EH (cell line): ENCODE measurements around the gene RAPGEF3.
A peak's percentile ranks its signal among the peaks of the same experiment; 100 is the strongest.

Experiments used
- DNase-seq: peaks from one replicate; pipeline ENCODE4 v3.0.0-alpha.2; 2015; ENCODE audit warnings: low read depth

The RAPGEF3 gene

DNA sequence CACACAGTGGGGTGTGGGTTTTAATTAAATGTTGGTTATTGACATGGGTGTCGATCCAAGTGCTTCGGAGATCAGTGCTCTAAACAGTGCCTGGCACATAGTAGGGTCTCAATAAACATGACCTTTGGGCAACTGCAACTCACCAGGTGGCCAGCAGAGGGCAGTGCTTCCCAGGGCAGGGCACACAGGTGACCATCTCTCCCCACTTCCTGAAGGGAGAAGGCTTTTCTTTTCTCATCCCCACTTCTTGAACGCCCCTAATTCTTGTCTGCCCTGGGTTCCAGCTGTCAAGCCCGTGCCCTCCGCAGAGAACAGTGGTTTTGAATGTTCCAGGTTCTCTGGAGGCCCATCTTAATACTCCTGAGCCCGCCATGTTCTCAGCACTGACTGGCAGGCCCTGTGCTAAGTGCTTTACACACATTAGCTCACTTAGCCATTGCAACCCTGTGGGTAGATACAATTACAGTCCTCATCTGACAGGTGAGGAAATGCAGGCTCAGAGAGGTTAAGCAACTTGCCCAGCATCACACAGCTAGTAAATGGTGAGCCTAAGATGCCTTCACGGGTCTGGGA, 16.3 kb downstream of the RAPGEF3 start:
- peak; percentile 39 for DNase-seq

- DNase-seq: peak; percentile 55
Measured at GRCh38 chr12:47741340-47741703, 17.4 kb downstream of the RAPGEF3 start.

DNA sequence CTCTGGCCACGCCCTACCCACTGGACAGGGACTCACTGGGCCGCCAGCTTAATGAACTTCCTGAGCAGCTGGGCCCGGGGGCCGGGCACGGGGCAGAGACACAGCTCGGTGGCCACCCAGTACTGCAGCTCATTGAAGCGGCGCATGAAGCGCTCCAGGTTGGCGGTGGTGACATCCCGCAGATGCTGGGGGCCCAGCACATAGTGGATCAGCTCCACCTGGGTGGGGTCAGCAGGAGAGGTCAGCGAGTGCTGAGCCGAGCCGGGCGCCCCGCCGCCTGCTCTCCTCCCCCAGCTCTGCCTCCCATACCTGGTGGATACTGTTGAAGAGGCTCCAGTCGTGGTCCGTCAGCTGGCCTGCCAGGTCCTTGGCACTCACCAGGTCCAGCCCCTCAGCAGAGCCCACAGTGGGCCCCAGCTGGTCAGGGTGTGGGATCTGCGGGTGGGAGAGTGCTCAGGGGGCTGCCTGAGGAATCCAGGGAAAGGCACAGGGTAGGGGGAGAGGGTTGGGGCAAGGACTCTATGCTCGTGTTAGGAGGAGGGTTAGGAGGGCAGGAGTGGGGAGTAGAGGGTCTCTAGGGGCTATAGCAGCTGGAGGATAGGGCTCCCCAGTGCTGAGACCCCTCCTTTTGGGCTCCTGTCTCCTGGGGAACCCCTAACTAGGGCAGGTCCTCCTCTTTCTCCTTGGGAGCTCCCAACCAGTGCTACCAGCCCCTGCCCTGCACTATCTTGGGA, 17.9 kb downstream of the RAPGEF3 start:
- DNase-seq: no peak

- no peak for DNase-seq
Measured at GRCh38 chr12:47739979-47740378, 18.7 kb downstream of the RAPGEF3 start.

DNA sequence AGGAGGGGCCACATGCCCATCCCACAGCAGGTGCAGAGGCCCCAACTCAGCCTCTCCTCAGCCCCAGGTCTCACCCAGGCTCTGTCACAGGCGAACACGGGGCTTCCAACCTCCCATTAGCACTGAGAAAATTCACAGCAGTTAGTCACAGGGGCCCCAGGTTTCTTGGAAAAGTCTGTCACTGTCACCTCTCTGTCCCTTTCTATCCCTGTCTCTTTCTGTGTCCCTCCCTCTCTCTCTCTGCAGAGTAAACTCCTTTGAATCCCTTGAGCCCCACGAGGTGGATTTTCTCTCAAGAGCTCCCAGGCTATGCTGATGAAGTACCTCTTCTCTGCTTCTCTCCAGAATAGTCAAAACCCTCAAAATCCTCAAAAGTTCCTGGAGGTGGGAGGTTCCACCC, 19.4 kb downstream of the RAPGEF3 start:
- DNase-seq: no peak

DNA sequence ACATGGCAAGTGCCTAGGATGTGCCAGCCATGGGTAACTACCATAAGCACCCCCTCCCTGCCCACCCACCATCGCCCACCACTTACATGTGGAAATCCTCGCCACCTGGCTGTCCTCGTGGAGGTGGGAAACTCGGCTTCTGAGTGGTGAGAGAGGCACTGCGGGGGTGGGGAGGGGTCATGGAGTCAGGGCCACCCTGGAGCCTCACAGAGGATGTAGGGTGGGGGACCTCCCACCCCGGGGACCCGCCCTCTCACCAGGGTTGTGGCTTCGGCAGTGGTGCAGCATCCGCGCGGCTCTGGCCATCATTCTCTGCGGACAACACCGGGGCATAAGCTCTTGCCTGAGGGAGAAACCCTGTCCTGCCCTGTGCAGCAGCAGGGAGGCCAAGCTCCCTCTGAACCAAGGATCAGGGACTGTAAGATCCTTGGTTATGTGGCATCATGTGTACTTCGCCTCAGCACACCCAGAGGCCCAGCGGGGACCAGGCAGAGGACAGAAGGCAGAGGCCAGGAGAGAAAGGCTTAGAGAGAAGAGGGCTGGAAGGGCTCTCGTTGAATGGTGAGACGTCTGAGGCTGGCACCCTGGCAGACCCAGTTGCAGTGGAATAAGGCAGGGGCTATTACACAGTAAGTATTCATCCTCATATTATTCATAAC, 20.6 kb downstream of the RAPGEF3 start:
- no peak for DNase-seq

DNA sequence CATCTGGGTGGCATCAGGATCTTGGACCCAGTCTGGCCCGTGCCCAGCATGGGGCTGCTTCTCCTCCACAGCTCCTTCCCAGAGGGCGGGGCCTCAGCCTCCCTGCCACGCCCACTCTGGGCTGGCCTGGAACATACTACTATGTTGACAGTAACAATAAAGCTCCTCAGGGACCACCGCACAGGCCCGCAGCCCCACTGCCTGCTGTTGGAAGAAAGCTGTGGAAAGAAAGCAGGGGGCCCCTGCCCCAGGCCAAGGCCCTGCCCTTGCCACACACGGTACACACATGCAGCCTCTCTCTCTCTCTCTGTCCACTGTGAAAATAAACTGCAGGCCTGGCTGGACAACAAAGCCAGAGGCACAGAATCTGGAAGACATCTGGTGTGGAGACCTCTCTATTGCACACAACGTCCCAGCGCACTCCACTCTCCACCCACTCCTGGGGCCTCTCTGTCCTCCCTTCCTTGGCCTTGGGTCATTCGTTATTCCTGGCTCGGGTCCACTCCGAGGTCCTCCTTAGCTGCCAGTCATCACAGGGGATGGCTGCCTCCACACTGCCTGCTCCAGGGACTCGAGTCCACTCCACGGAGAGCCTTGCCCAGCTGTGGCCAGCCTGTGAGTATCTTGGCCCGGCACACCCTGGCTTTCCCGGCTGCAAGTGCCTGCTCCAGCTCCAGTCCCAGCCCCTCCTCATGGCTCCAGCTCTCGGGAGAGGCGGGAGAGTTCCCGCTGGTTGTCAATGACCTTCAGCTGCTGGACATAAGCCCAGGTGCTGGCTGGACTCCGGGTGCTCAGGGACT, 21.6 kb downstream of the RAPGEF3 start:
- DNase-seq: peak; percentile 81

- DNase-seq: no peak
Measured at GRCh38 chr12:47736216-47736615, 22.5 kb downstream of the RAPGEF3 start.

- DNase-seq: no peak
Measured at GRCh38 chr12:47735649-47736048, 23.0 kb downstream of the RAPGEF3 start.

DNA sequence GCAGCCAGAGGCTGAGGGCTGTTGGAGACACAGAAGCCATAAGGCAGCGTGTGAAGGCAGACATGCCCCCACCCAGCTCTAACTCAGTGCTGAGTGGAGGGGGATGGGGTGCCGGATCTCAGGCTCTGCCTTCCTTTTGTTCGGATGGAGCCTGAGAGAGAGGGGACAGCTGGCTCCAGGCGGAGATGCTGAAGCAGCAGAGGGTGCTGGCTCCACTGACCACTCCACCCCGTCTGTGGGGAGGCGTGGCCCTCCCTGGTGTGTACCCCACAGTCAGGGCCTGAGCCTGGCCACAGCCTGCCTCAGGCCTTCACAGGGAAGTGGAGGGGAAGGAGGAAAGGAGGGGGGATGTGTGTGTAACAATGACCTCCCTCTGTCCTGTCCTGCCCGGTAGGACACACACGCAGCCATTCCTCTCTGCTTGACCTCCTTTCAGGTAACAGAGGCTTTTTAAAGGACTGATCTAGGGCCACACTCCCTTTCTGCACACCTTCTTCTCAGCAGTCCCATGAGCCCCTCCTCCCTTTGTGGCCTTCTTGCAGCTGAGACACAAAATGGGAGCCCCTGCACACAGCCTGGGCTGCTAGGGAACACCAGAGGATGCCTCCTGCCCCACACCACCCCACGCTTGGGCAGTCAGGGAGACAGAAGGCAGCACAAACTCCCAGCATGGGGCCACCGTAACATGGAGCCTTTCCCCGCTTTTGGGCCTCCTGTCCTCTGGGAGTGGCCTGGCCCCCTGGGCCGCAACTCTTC, 23.8 kb downstream of the RAPGEF3 start:
- no peak for DNase-seq

GRCh38 chr12:47733142-47733541, 25.5 kb downstream of the RAPGEF3 start:
- no peak for DNase-seq

GRCh38 chr12:47732504-47732903, 26.2 kb downstream of the RAPGEF3 start:
- DNase-seq: no peak

DNA sequence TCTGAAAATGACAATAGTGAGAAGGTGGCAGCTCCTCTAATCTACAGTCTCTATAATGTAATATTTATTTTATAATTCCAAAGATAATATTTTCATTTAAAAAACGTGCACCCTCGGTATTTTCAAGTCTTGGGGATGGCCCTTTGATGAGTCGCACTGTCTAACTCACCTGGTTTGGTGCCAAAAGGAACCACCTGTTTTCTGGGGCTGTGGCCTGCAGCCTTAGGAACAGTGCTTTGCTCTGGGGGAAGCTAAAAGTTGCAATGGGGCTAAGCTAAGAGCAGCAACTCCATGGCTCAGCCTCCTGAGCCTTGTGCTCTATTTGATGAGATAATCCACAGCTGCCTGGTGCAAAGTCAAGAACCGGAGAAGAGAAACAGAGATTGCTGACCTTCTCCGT, 27.0 kb downstream of the RAPGEF3 start:
- DNase-seq: no peak

DNA sequence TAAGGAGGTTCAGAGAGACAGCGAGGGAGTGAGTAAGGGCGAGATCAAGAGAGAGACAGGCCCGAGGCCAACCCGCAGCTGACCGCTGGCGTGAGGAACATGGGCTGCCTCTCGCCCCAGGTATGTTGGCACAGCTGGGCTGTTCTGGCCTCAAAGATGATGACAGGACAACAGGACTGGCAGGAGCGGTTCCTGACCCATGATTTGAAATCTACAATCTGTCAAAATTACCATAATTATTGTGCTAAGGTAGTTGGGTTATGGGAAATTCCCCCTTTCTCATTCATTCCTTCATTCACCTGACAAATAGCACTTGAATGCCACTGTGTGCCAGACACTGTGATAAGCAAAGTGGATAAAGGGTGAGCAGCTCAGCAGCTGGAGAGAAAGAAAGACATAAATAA, 28.3 kb downstream of the RAPGEF3 start:
- peak; percentile 65 for DNase-seq

- DNase-seq: peak; percentile 86
Measured at GRCh38 chr12:47729233-47729632, 29.4 kb downstream of the RAPGEF3 start.

- DNase-seq: peak; percentile 85
Measured at GRCh38 chr12:47725893-47726292, 32.8 kb downstream of the RAPGEF3 start.

- no peak for DNase-seq
Measured at GRCh38 chr12:47725091-47725772, 33.4 kb downstream of the RAPGEF3 start, which contains the start of gene ENDOU. TSS of gene ENDOU (minus strand) at chr12:47725490. CDS start at chr12:47725413, 77 bp downstream.

- DNase-seq: no peak
Measured at GRCh38 chr12:47722941-47723631, 35.6 kb downstream of the RAPGEF3 start.

DNA sequence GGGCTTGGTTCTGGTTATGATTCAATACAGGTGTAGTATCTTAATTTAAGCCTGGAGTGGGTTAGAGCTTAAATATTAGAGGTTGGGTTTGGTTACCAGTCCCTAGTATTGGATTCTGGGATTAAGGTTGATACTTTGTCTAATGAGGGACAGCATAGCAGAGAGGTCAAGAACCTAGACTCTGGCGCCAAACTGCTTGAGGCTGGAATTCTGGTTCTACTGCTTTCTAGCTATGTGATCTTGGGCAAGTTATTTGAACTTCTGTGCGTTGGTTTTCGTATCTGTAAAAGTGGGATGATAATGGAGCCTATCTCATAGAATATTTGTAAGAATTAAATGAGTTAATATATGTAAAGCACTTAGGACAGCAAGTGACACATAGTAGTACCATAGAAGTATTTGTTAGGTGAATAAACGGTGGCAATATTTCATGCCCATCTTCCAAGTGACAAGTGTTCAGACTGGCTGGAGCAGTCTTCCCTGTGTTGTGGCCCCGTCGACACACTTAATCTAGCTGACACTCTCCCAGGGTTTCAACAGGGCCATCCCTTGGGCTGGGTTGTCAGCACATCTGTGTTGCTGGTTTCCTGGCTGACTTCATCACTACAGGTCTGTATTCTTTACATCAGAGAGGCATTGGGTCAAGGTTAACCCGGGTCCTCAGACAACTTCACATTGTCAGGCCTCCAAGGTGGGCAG, 36.4 kb downstream of the RAPGEF3 start:
- no peak for DNase-seq

GRCh38 chr12:47721431-47721973, 37.2 kb downstream of the RAPGEF3 start:
- DNase-seq: no peak
